Muscle layer of duodenum (tissue), 2 donors: Measurements from ENCODE around the gene AHI1.
"Not testable (repeated sequence)": the region's sequence is repeated elsewhere in the genome, so short reads cannot be mapped to it uniquely, and the experiment has no call there.

Experiments
- H3K27ac ChIP-seq: one replicate; pipeline ENCODE4 v1.7.0; 2013; ENCODE audit warnings: mild to moderate bottlenecking, low read length
- H3K27me3 ChIP-seq: one replicate; pipeline ENCODE4 v1.7.0; 2013; ENCODE audit warnings: low read depth, mild to moderate bottlenecking, control low read depth, low read length
- H3K36me3 ChIP-seq, 2 donors: one replicate each; pipeline ENCODE4 v1.7.0; 2013; ENCODE audit warnings: low read length in 2 of 2, control low read depth in 1 of 2, mild to moderate bottlenecking in 1 of 2; ENCODE audit not compliant: insufficient read depth in 2 of 2, control insufficient read depth in 1 of 2
- H3K4me1 ChIP-seq, 2 donors: one replicate each; pipeline ENCODE4 v1.7.0; 2013; ENCODE audit warnings: low read length in 2 of 2, mild to moderate bottlenecking in 2 of 2, control low read depth in 1 of 2, moderate library complexity in 1 of 2; ENCODE audit not compliant: insufficient read depth in 2 of 2, control insufficient read depth in 1 of 2
- H3K4me3 ChIP-seq, 2 donors: one replicate each; pipeline ENCODE4 v1.7.0; 2013; ENCODE audit warnings: low read length in 2 of 2, low read depth in 1 of 2, mild to moderate bottlenecking in 1 of 2
- H3K9me3 ChIP-seq, 2 donors: one replicate each; pipeline ENCODE4 v1.7.0; 2013; ENCODE audit warnings: low read length in 2 of 2, control low read depth in 1 of 2, mild to moderate bottlenecking in 1 of 2; ENCODE audit not compliant: control insufficient read depth in 1 of 2
- donor health status: healthy.

AHI1 gene

GRCh38 chr6:135351635-135352034, 145.9 kb downstream of the AHI1 start:
- Histone ChIP-seq H3K27me3 (no peaks in the 10 kb centered on the region), H3K27ac (no peak overlapping the region), H3K4me1 (no peaks in the 10 kb centered on the region), H3K36me3 (peaks cover 0 to 3% of the 10 kb centered on the region in 2 donors), H3K4me3 (no peak overlapping the region), H3K9me3 (no peaks in the 10 kb centered on the region)

- no peak overlapping the region for H3K27ac ChIP-seq
- H3K27me3 ChIP-seq = no peaks in the 10 kb centered on the region
- no peaks in the 10 kb centered on the region for H3K4me1 ChIP-seq
- no peaks in the 10 kb centered on the region for H3K9me3 ChIP-seq
- no peak overlapping the region for H3K4me3 ChIP-seq
- peaks cover 0 to 15% of the 10 kb centered on the region in 2 donors for H3K36me3 ChIP-seq
These were observed 149.7 kb downstream of the AHI1 start for GRCh38 chr6:135347887-135348286.

GRCh38 chr6:135346747-135347146, 150.8 kb downstream of the AHI1 start:
- no peak overlapping the region for H3K27ac ChIP-seq
- no peaks in the 10 kb centered on the region for H3K9me3 ChIP-seq
- H3K27me3 ChIP-seq = no peaks in the 10 kb centered on the region
- no peak overlapping the region for H3K4me3 ChIP-seq
- no peaks in the 10 kb centered on the region for H3K4me1 ChIP-seq
- peaks cover 0 to 15% of the 10 kb centered on the region in 2 donors for H3K36me3 ChIP-seq

- Histone ChIP-seq H3K4me3 (no peak overlapping the region), H3K36me3 (peaks cover 0 to 15% of the 10 kb centered on the region in 2 donors), H3K27ac (no peak overlapping the region), H3K27me3 (no peaks in the 10 kb centered on the region), H3K9me3 (no peaks in the 10 kb centered on the region), H3K4me1 (no peaks in the 10 kb centered on the region)
These were observed 153.0 kb downstream of the AHI1 start for GRCh38 chr6:135344526-135344925.

GRCh38 chr6:135339920-135340319, 157.6 kb downstream of the AHI1 start:
- H3K27me3 ChIP-seq, H3K27ac ChIP-seq, H3K36me3 ChIP-seq, H3K4me1 ChIP-seq, H3K9me3 ChIP-seq, H3K4me3 ChIP-seq: not testable (repeated sequence)

- Histone ChIP-seq H3K27me3 (no peaks in the 10 kb centered on the region), H3K9me3 (peaks cover 0 to 4% of the 10 kb centered on the region in 2 donors), H3K4me3 (no peak overlapping the region), H3K4me1 (no peaks in the 10 kb centered on the region), H3K27ac (no peak overlapping the region), H3K36me3 (peaks cover 0 to 11% of the 10 kb centered on the region in 2 donors)
These were observed 163.4 kb downstream of the AHI1 start for GRCh38 chr6:135334169-135334568.

DNA sequence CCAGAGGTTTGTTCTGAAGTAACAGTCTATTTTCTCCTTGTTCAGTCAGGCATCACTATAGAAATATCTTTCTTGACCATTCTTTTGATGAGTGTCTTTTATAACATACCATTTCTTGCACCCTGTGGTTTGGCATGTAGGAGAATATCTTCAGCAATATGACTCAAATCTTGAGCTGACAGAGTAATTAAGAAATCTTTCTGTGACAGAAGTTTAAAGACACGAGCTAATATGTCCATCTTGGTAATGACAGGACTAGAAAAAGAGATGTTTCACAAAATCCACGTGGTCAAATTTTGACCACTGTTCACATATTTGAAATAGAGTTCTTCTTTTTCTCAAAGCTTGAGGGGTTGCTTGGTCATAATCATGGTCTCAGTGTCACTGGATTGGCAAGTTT, 166.5 kb downstream of the AHI1 start:
- H3K27me3 ChIP-seq = no peaks in the 10 kb centered on the region
- H3K9me3 ChIP-seq = peaks cover 0 to 4% of the 10 kb centered on the region in 2 donors
- H3K4me1 ChIP-seq = no peaks in the 10 kb centered on the region

DNA sequence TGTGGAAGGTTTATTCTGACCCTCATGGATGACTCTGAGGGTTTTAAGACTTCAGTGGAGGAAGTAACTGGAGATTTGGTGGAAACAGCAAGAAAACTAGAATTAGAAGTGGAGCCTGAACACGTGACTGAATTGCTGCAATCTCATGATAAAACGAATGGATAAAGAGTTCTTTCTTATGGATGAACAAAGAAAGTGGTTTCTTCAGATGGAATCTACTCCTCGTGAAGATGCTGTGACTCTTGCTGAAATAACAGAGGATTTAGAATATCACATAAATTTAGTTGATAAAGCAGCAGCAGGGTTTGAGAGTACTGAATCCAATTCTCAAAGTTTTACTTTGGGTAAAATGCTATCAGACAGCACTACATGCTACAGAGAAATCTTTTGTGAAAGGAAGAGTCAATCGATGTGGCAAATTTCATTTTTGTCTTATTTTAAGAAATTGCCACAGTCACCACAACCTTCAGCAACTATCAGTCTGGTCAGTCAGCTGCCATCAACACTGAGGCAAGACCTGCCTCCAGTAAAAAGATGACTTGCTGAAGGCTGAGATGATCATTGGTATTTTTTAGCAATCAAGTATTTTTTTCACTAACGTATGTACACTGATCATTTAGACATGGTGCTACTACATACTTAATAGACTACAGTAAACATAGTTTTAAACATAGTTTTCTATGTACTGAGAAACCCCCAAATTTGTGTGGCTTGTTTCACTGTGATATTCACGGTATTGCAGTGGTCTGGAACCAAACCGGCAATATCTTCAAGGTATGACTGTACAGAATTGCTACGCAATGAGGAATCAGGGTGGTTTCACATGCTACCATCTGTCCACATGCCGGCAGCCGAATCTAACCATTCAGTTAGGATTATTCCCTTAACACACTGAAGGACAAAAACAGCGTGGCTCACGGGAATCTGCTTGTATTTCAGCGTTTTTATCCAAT, 167.4 kb downstream of the AHI1 start:
- Histone ChIP-seq H3K4me1 (no peaks in the 10 kb centered on the region), H3K27me3 (no peaks in the 10 kb centered on the region), H3K36me3 (peaks cover 0 to 11% of the 10 kb centered on the region in 2 donors), H3K27ac (no peak overlapping the region), H3K4me3 (no peak overlapping the region), H3K9me3 (peaks cover 0 to 4% of the 10 kb centered on the region in 2 donors)

More for the DNA sequence above, 166.5 kb downstream of the AHI1 start:
- Histone ChIP-seq H3K36me3 (peaks cover 0 to 11% of the 10 kb centered on the region in 2 donors), H3K27ac (no peak overlapping the region), H3K4me3 (no peak overlapping the region)

DNA sequence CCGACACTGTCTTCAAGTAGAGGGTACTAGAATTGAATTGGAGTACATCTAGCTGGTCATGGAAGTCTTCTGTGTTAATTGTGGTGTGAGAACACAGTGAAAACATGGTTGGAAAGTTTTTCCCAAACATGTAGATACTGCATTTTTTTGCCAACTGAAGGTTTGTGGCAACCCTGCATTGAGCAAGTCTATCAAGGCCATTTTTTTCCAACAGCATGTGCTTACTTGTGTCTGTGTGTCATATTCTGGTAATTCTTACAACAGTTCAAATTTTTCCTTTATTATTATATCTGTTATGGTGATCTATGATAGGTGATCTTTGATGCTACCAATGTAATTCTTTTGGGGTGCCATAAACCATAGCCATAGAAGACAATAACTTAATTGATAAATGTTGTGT, 169.4 kb downstream of the AHI1 start:
- Histone ChIP-seq H3K36me3 (peaks cover 0 to 12% of the 10 kb centered on the region in 2 donors), H3K27me3 (no peaks in the 10 kb centered on the region), H3K4me3 (no peak overlapping the region), H3K4me1 (no peaks in the 10 kb centered on the region), H3K9me3 (peaks cover 0 to 4% of the 10 kb centered on the region in 2 donors), H3K27ac (no peak overlapping the region)

DNA sequence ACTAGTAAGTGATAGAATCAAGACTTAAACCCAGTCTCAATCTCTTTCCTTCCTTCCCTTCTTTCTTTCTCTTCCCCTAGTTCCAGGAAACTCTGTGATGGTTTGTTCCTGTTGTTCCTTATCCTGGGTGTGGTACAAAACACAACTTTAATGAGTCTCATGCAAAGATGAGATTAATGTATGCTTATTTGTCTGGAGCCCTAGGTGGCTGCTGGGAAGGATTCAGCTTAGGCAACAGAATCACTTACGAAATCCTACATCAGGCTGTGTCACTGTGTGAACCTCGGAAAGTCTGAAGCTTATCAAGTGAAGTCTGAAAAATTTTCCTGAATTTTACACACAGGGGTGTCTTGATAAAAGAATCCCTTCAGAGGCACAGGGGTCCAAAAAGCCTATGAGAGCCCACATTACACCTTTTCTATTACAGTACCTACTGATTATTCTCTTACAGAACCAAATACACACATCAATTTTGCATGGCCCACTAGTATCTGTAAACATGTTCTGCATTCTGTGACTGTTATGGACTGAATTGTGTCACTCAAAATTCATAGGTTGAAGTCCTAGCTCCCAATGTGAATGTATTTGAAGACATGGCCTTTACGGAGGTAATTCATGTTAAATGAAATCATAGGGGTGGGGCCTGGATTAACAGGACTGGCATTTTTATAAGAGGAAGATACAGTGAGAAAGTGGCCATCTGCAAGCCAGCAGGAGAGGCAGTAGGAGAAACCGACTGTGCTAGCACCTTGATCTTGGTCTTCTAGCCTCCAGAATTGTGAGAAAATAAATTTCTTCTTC, 171.7 kb downstream of the AHI1 start:
- Histone ChIP-seq H3K4me1 (no peaks in the 10 kb centered on the region), H3K4me3 (no peak overlapping the region), H3K9me3 (peaks cover 0 to 4% of the 10 kb centered on the region in 2 donors), H3K27ac (no peak overlapping the region), H3K27me3 (no peaks in the 10 kb centered on the region), H3K36me3 (peaks cover 0 to 8% of the 10 kb centered on the region in 2 donors)

- no peak overlapping the region for H3K4me3 ChIP-seq
- H3K27me3 ChIP-seq = no peaks in the 10 kb centered on the region
- H3K4me1 ChIP-seq = no peaks in the 10 kb centered on the region
- H3K36me3 ChIP-seq = peaks cover 0 to 4% of the 10 kb centered on the region in 2 donors
- H3K9me3 ChIP-seq = peaks cover 0 to 3% of the 10 kb centered on the region in 2 donors
- no peak overlapping the region for H3K27ac ChIP-seq
These were observed 173.0 kb downstream of the AHI1 start for GRCh38 chr6:135324531-135324930.
